PC-3 (cell line): ENCODE measurements around the gene SFSWAP. TPM values are rescaled to one million over a fixed set of nuclear protein-coding genes. Genes with fewer than 3 reads are reported as not detected.

Experiments
- ATAC-seq: fragments of 200-7000 bp; cut with Tn5 transposase; 2 replicates; pipeline ENCODE4 v1.9.1; 2020; ENCODE audit warnings: mild to moderate bottlenecking, moderate library complexity
- BruUV-seq: library from RNA; stranded (reverse); fragments of 400-500 nt; replicated peaks from 2 replicates; lab custom pipeline; 2021; lab: Mats Ljungman, UMichigan
- CTCF ChIA-PET: fragments of 300-600 bp; sonication (Branson Sonifier 250); formaldehyde crosslinking; loops from one replicate; lab custom pipeline; 2022; ENCODE audit warnings: antibody characterized with exemption; lab: Charles Lee
- POLR2A ChIA-PET: fragments of 300-600 bp; sonication (Branson Sonifier 250); formaldehyde crosslinking; loops from one replicate; lab custom pipeline; 2022; ENCODE audit warnings: antibody characterized with exemption; ENCODE audit not compliant: unreplicated experiment; lab: Charles Lee
- DNase-seq: peaks from one replicate; pipeline ENCODE4 v3.0.0-alpha.2; 2015
- H2AFZ ChIP-seq: fragments of 300-600 bp; sonication (generic); 2 replicates; pipeline ENCODE4 v1.6.0; 2016; ENCODE audit warnings: antibody characterized with exemption, low read length
- H3F3A ChIP-seq: fragments of 300-600 bp; sonication (generic); one replicate; pipeline ENCODE4 v1.6.0; 2017; ENCODE audit warnings: antibody characterized with exemption, low read length, control low read depth, mild to moderate bottlenecking; ENCODE audit not compliant: unreplicated experiment
- H3K27ac ChIP-seq: fragments of 300-600 bp; sonication (generic); 2 replicates; pipeline ENCODE4 v1.5.1; 2016; ENCODE audit warnings: mild to moderate bottlenecking, low read length
- H3K27me3 ChIP-seq: fragments of 300-600 bp; sonication (generic); 2 replicates; pipeline ENCODE4 v1.6.1; 2016; ENCODE audit warnings: low read length, mixed read lengths
- H3K36me3 ChIP-seq: fragments of 300-600 bp; sonication (generic); 2 replicates; pipeline ENCODE4 v1.6.1; 2016; ENCODE audit warnings: low read depth, mixed run types, low read length, mixed read lengths
- H3K4me1 ChIP-seq: fragments of 300-600 bp; sonication (generic); 2 replicates; pipeline ENCODE4 v1.5.1; 2016; ENCODE audit warnings: low read length; ENCODE audit not compliant: insufficient read depth
- H3K4me2 ChIP-seq: fragments of 300-600 bp; sonication (generic); 2 replicates; pipeline ENCODE4 v1.6.0; 2016; ENCODE audit warnings: low read length
- H3K4me3 ChIP-seq: fragments of 300-600 bp; sonication (generic); 2 replicates; pipeline ENCODE4 v1.5.1; 2016; ENCODE audit warnings: mild to moderate bottlenecking, low read length, mixed read lengths
- H3K79me2 ChIP-seq: fragments of 300-600 bp; sonication (generic); 2 replicates; pipeline ENCODE4 v1.6.1; 2017; ENCODE audit warnings: low read length, mixed read lengths
- H3K9ac ChIP-seq: fragments of 300-600 bp; sonication (generic); 2 replicates; pipeline ENCODE4 v1.6.0; 2016; ENCODE audit warnings: mild to moderate bottlenecking, low read length
- H3K9me2 ChIP-seq: fragments of 300-600 bp; sonication (generic); replicated peaks from 2 replicates; pipeline ENCODE4 v1.6.1; 2016; ENCODE audit warnings: mixed run types, low read length, mixed read lengths
- H3K9me3 ChIP-seq: fragments of 300-600 bp; sonication (generic); 2 replicates; pipeline ENCODE4 v1.6.1; 2016; ENCODE audit warnings: low read length, mixed read lengths
- H4K20me1 ChIP-seq: fragments of 300-600 bp; sonication (generic); 2 replicates; pipeline ENCODE4 v1.6.1; 2016; ENCODE audit warnings: low read length, mixed read lengths
- CTCF ChIP-seq: fragments of 300-600 bp; sonication (generic); conservative IDR thresholded peaks from 2 replicates; pipeline ENCODE4 v1.5.1; 2017; ENCODE audit warnings: antibody characterized with exemption, low read depth, mild to moderate bottlenecking, low read length
- EZH2 ChIP-seq: fragments of 300-600 bp; sonication (generic); IDR thresholded peaks from one replicate; pipeline ENCODE4 v1.6.1; 2017; ENCODE audit warnings: antibody characterized with exemption, mild to moderate bottlenecking, low read length; ENCODE audit not compliant: unreplicated experiment
- EZH2phosphoT487 ChIP-seq: fragments of 300-600 bp; sonication (generic); IDR thresholded peaks from 2 replicates; pipeline ENCODE4 v1.6.1; 2018; ENCODE audit warnings: mild to moderate bottlenecking, antibody characterized with exemption, low read length, borderline replicate concordance
- intact Hi-C: fragments of 100-400 bp; cut with micrococcal nuclease; formaldehyde crosslinking; loops from 2 replicates; pipeline ENCODE4 v1.9.0; 2023
- total RNA-seq: library from RNA; depleted of rRNA; stranded (reverse); fragments of >200 nt; gene quantifications from 2 replicates; pipeline ENCODE4 v1.2.3, GENCODE V29; 2014

SFSWAP gene
- total RNA-seq, 1 experiment from 2014 or later: 57.5 TPM

GRCh38 chr12:131832321-131833231 is 121.7 kb downstream of the SFSWAP start:
- ATAC-seq: no peak
- Histone ChIP-seq H3K27ac (no peak overlapping the region), H3K9me3 (no peaks in the 10 kb centered on the region), H3K9ac (no peak overlapping the region), H3K27me3 (no peaks in the 10 kb centered on the region), H4K20me1 (no peaks in the 10 kb centered on the region), H3K4me1 (peaks cover 25% of the 10 kb centered on the region), H3K36me3 (no peaks in the 10 kb centered on the region), H3K79me2 (no peaks in the 10 kb centered on the region; the same call in 1 of the 2 replicates), H2AFZ (peak overlapping the region; percentile 39; the same call in 1 of the 2 replicates), H3F3A (no peaks in the 10 kb centered on the region), H3K9me2 (no peaks in the 10 kb centered on the region), H3K4me3 (peak overlapping the region; percentile 50), H3K4me2 (peak overlapping the region; percentile 76)
- TF ChIP-seq EZH2: no peak
- intact Hi-C loops: loop anchor here (5.0 kb wide), 2 partner anchors 95 to 1070 kb away; partner anchors contain the start of gene PUS1
- DNase-seq: peak; percentile 51
- ChIA-PET POLR2A (no interaction called here), CTCF (no interaction called here)
- no TSS peak for BruUV-seq

GRCh38 chr12:131833288-131833895 is 122.5 kb downstream of the SFSWAP start:
- ATAC-seq: no peak
- no peak overlapping the region for H3K4me2 ChIP-seq
- H3K9me3 ChIP-seq: no peaks in the 10 kb centered on the region
- no peaks in the 10 kb centered on the region for H3K27me3 ChIP-seq
- H3F3A ChIP-seq: no peaks in the 10 kb centered on the region
- no peaks in the 10 kb centered on the region; the same call in 1 of the 2 replicates for H3K79me2 ChIP-seq
- no peak overlapping the region for H3K9ac ChIP-seq
- CTCF ChIA-PET: no interaction called here
- no peaks in the 10 kb centered on the region for H4K20me1 ChIP-seq
- no peaks in the 10 kb centered on the region for H3K9me2 ChIP-seq
- no peaks in the 10 kb centered on the region for H3K36me3 ChIP-seq
- intact Hi-C loops: loop anchor here (5.0 kb wide), 2 partner anchors 94 to 1071 kb away; partner anchors contain the start of gene PUS1
- no TSS peak for BruUV-seq
- DNase-seq: no peak
- H3K4me1 ChIP-seq: peaks cover 25% of the 10 kb centered on the region
- POLR2A ChIA-PET: no interaction called here
- TF ChIP-seq CTCF (no peak), EZH2 (no peak), EZH2phosphoT487 (no peak)
- no peak overlapping the region for H3K27ac ChIP-seq
- no peak overlapping the region for H3K4me3 ChIP-seq
- no peak overlapping the region for H2AFZ ChIP-seq

- ATAC-seq: no peak
- POLR2A ChIA-PET: no interaction called here
These were observed 123.2 kb downstream of the SFSWAP start for GRCh38 chr12:131833896-131834641.

More at GRCh38 chr12:131833896-131834641, 123.2 kb downstream of the SFSWAP start:
- CTCF ChIA-PET: no interaction called here
- TF ChIP-seq EZH2: no peak
- peak; percentile 78 for TF ChIP-seq CTCF
- no peak overlapping the region for H3K4me3 ChIP-seq
- BruUV-seq: no TSS peak
- H3K36me3 ChIP-seq: no peaks in the 10 kb centered on the region
- H3K27ac ChIP-seq: no peak overlapping the region
- no peaks in the 10 kb centered on the region for H3F3A ChIP-seq
- no peaks in the 10 kb centered on the region for H3K9me3 ChIP-seq
- no peaks in the 10 kb centered on the region; the same call in 1 of the 2 replicates for H3K79me2 ChIP-seq
- H2AFZ ChIP-seq: no peak overlapping the region
- no peak overlapping the region for H3K9ac ChIP-seq
- no peaks in the 10 kb centered on the region for H4K20me1 ChIP-seq
- no peaks in the 10 kb centered on the region for H3K9me2 ChIP-seq
- DNase-seq: peak; percentile 43
- peaks cover 25% of the 10 kb centered on the region for H3K4me1 ChIP-seq
- no peaks in the 10 kb centered on the region for H3K27me3 ChIP-seq
- intact Hi-C loops: loop anchor here (5.0 kb wide), 2 partner anchors 93 to 1072 kb away; partner anchors contain the start of gene PUS1
- H3K4me2 ChIP-seq: no peak overlapping the region
